K562 (cell line): ENCODE results near the gene PIH1D1. TPM values are rescaled to one million over a fixed set of nuclear protein-coding genes. Genes with fewer than 3 reads are reported as not detected.

Source experiments
- ATAC-seq: fragments of 200-7000 bp; cut with Tn5 transposase; 3 replicates; pipeline ENCODE4 v1.9.1; 2020; ENCODE audit warnings: moderate library complexity
- BruUV-seq: library from RNA; stranded (reverse); fragments of 400-500 nt; replicated peaks from 2 replicates; lab custom pipeline; 2021; lab: Mats Ljungman, UMichigan
- CTCF ChIA-PET: fragments of 300-600 bp; formaldehyde crosslinking; extraction: SDS; loops from one replicate; lab custom pipeline; 2021; ENCODE audit warnings: low intra/inter-chr PET ratio; lab: Yijun Ruan, JAX
- POLR2A ChIA-PET: fragments of 300-600, 350-650 bp; sonication (Branson Sonifier 250); formaldehyde crosslinking; extraction: SDS; loops from one replicate; lab custom pipeline; 2021; ENCODE audit warnings: antibody characterized with exemption, inconsistent platforms; lab: Yijun Ruan, JAX
- DNase-seq, 4 experiments: peaks; one replicate each; pipeline versions ENCODE4 v3.0.0 to v3.0.0-alpha.2; 2011 to 2018; ENCODE audit warnings: low spot score in 3 of 4, mixed read lengths in 3 of 4; ENCODE audit errors: extremely low read depth in 1 of 4
- FAIRE-seq: peaks from 2 replicates; lab custom pipeline; 2011; peaks lifted over from hg19 to GRCh38; lab: Jason Lieb, UNC
- H2AFZ ChIP-seq: 2 replicates; pipeline ENCODE4 v1.6.0; 2011; ENCODE audit warnings: low read depth, low read length, control low read depth, inconsistent platforms
- H3K27ac ChIP-seq: fragments of 200-600 bp; 3 replicates; pipeline ENCODE4 v1.8.0; 2011; ENCODE audit warnings: low read depth, mild to moderate bottlenecking, control low read depth, inconsistent platforms, low read length, moderate library complexity, mixed read lengths; ENCODE audit errors: extremely low read depth
- H3K27me3 ChIP-seq, 2 experiments: fragments of 300-600 bp in 1 of 2; 2 replicates in 1 of 2; 3 replicates in 1 of 2; pipeline versions ENCODE4 v1.6.0 to v1.8.0; 2011; ENCODE audit warnings: inconsistent platforms in 2 of 2, low read length in 2 of 2, mild to moderate bottlenecking in 1 of 2, mixed read lengths in 1 of 2, moderate library complexity in 1 of 2; ENCODE audit not compliant: control insufficient read depth in 2 of 2, insufficient read depth in 2 of 2
- H3K36me3 ChIP-seq: fragments of 300-600 bp; 3 replicates; pipeline ENCODE4 v1.8.0; 2011; ENCODE audit warnings: mild to moderate bottlenecking, low read length, inconsistent platforms; ENCODE audit not compliant: control insufficient read depth, insufficient read depth
- H3K4me1 ChIP-seq, 2 experiments: fragments of 200-600 bp in 1 of 2; replicated peaks in 1 of 2; 2 replicates in 1 of 2; 3 replicates in 1 of 2; pipeline versions ENCODE4 v1.5.1 to v1.8.0; 2011; ENCODE audit warnings: inconsistent platforms in 2 of 2, low read length in 2 of 2, mild to moderate bottlenecking in 1 of 2, mixed read lengths in 1 of 2, moderate library complexity in 1 of 2; ENCODE audit not compliant: control insufficient read depth in 2 of 2, insufficient read depth in 2 of 2
- H3K4me2 ChIP-seq: 2 replicates; pipeline ENCODE4 v1.6.1; 2011; ENCODE audit warnings: low read length, control low read depth, inconsistent platforms, mixed read lengths; ENCODE audit not compliant: insufficient read depth
- H3K4me3 ChIP-seq: fragments of 200-600 bp; sonication (generic), shearing (Covaris generic); 2 replicates; pipeline ENCODE4 v1.5.1; 2016; ENCODE audit warnings: control low read depth, inconsistent platforms
- H3K79me2 ChIP-seq: fragments of 200-600 bp; 3 replicates; pipeline ENCODE4 v1.8.0; 2011; ENCODE audit warnings: low read length, inconsistent platforms; ENCODE audit not compliant: control insufficient read depth, insufficient read depth
- H3K9ac ChIP-seq, 2 experiments: 2 replicates each; pipeline versions ENCODE4 v1.6.0 to v1.6.1; 2011; ENCODE audit warnings: low read depth in 2 of 2, low read length in 2 of 2, control low read depth in 1 of 2, inconsistent platforms in 1 of 2, mild to moderate bottlenecking in 1 of 2, mixed read lengths in 1 of 2; ENCODE audit not compliant: insufficient read depth in 1 of 2
- H3K9me1 ChIP-seq: one replicate; pipeline ENCODE4 v1.6.0; 2011; ENCODE audit warnings: inconsistent platforms, mild to moderate bottlenecking, low read length, moderate library complexity; ENCODE audit not compliant: control insufficient read depth, insufficient read depth
- H3K9me3 ChIP-seq: replicated peaks from 2 replicates; pipeline ENCODE4 v1.5.1; 2011; ENCODE audit warnings: low read depth, low read length, inconsistent platforms; ENCODE audit not compliant: control insufficient read depth, insufficient read depth
- H4K20me1 ChIP-seq: replicated peaks from 2 replicates; pipeline ENCODE4 v1.6.1; 2011; ENCODE audit warnings: low read length, inconsistent platforms, mixed read lengths; ENCODE audit not compliant: control insufficient read depth, insufficient read depth
- BACH1 ChIP-seq: fragments of 200-800 bp; sonication (Bioruptor generic); IDR thresholded peaks from 2 replicates; pipeline ENCODE4 v1.6.1; 2016; ENCODE audit warnings: missing genetic modification characterization, missing compliant biosample characterization
- DACH1 ChIP-seq: fragments of 450-650 bp; IDR thresholded peaks from 2 replicates; pipeline ENCODE4 v1.6.1; 2018; ENCODE audit not compliant: partially characterized antibody
- DMBX1 ChIP-seq: fragments of 250-450 bp; sonication (Bioruptor Pico); IDR thresholded peaks from 2 replicates; pipeline ENCODE4 v1.8.0; 2022; ENCODE audit warnings: inconsistent platforms, mild to moderate bottlenecking, moderate library complexity, borderline replicate concordance
- ELF4 ChIP-seq: fragments of 450-650 bp; formaldehyde crosslinking; IDR thresholded peaks from 2 replicates; pipeline ENCODE4 v1.4.0; 2022; ENCODE audit warnings: missing genetic modification characterization
- GTF2F1 ChIP-seq: IDR thresholded peaks from 2 replicates; pipeline ENCODE4 v1.6.1; 2011; ENCODE audit warnings: low read depth, low read length, improper control_type of control experiment
- L3MBTL2 ChIP-seq: fragments of 450-650 bp; IDR thresholded peaks from 2 replicates; pipeline ENCODE4 v1.6.1; 2016; ENCODE audit warnings: mild to moderate bottlenecking, moderate library complexity
- NEUROD1 ChIP-seq: fragments of 150-350 bp; IDR thresholded peaks from 2 replicates; pipeline ENCODE4 v1.6.1; 2014; ENCODE audit warnings: borderline replicate concordance, low read length, low read depth; ENCODE audit not compliant: partially characterized antibody
- TEAD1 ChIP-seq, 2 experiments: fragments of 450-650 bp in 1 of 2; sonication (generic) in 1 of 2; formaldehyde crosslinking; IDR thresholded peaks; 2 replicates each; pipeline versions ENCODE4 v1.4.0 to v1.8.0; 2020 to 2022; ENCODE audit warnings: mild to moderate bottlenecking in 2 of 2, missing genetic modification reagents in 1 of 2
- ZEB2 ChIP-seq: fragments of 450-650 bp; IDR thresholded peaks from 2 replicates; pipeline ENCODE4 v1.6.1; 2016
- ZNF175 ChIP-seq: fragments of 200-800 bp; sonication (Bioruptor generic); IDR thresholded peaks from 2 replicates; pipeline ENCODE4 v1.6.1; 2016; ENCODE audit warnings: low read depth, mild to moderate bottlenecking, missing genetic modification characterization, missing compliant biosample characterization
- ZNF589 ChIP-seq: fragments of 200-800 bp; sonication (Bioruptor generic); IDR thresholded peaks from 2 replicates; pipeline ENCODE4 v1.6.1; 2016; ENCODE audit warnings: low read depth, missing genetic modification characterization, missing compliant biosample characterization
- ZNF785 ChIP-seq: fragments of 250-450 bp; sonication (Bioruptor Pico); IDR thresholded peaks from 2 replicates; pipeline ENCODE4 v1.4.0; 2020; ENCODE audit warnings: mild to moderate bottlenecking
- ZSCAN32 ChIP-seq: fragments of 450-650 bp; formaldehyde crosslinking; IDR thresholded peaks from 2 replicates; pipeline ENCODE4 v1.4.0; 2020; ENCODE audit warnings: mild to moderate bottlenecking, moderate library complexity
- WGBS: fragments of 100-300 bp; shearing (Covaris generic); methylation state at CpG from one replicate; pipeline ENCODE4 v1.1.6; 2016; ENCODE audit warnings: low coverage, mixed read lengths; ENCODE audit not compliant: insufficient coverage; ENCODE audit errors: missing lambda C conversion rate; 5-methylcytosine and 5-hydroxymethylcytosine counted together
- in situ Hi-C: fragments of 300-500 bp; cut with MboI; formaldehyde crosslinking; loops from 4 replicates; pipeline ENCODE4 v1.15.0; 2018; ENCODE audit warnings: inconsistent platforms, mixed read lengths
- intact Hi-C: fragments of 100-400 bp; cut with micrococcal nuclease; formaldehyde crosslinking; loops from 2 replicates; pipeline ENCODE4 v1.14.2; 2022
- polyA plus RNA-seq, 8 experiments: library from polyadenylated mRNA; depleted of rRNA in 4 of 8; stranded (reverse) in 5 of 8; unstranded in 3 of 8; fragments of >200 nt; fragmentation: Nextera tagmentation in 2 of 8; fragmentation: Illumina TruSeq in 1 of 8; extraction: Ambion mirVana in 2 of 8; extraction: Trizol in 1 of 8; gene quantifications; 2 replicates each; pipeline versions ENCODE4 v1.2.1 to v1.2.3, GENCODE V29; 2011 to 2014; ENCODE audit warnings: inconsistent platforms in 1 of 8, missing spikeins in 1 of 8
- total RNA-seq, 7 experiments: library from RNA; depleted of rRNA in 6 of 7; stranded (reverse); fragments of >200 nt in 6 of 7; fragmentation: Illumina TruSeq in 2 of 7; extraction: Trizol in 2 of 7; gene quantifications; 2 replicates each; pipeline versions ENCODE4 v1.2.1 to v1.2.3, GENCODE V29; 2011 to 2021; ENCODE audit warnings: low replicate concordance in 1 of 7
- TF ChIP-seq, protein P1 (sequence below), 2 experiments: fragments of 450-650 bp; IDR thresholded peaks; 2 replicates each; pipeline ENCODE4 v1.6.1; 2016; ENCODE audit warnings: mild to moderate bottlenecking in 2 of 2, borderline replicate concordance in 1 of 2, low read depth in 1 of 2, moderate library complexity in 1 of 2
- TF ChIP-seq, protein P2 (sequence below): fragments of 250-450 bp; sonication (Bioruptor Pico); IDR thresholded peaks from 2 replicates; pipeline ENCODE4 v1.8.0; 2021; ENCODE audit warnings: moderate library complexity, mild to moderate bottlenecking, inconsistent platforms

The PIH1D1 gene
- total and polyA plus RNA-seq, 9 of the 15 experiments (the other 6 are each of a cell fraction or from before 2014, with no cell fraction given) = 26.5 to 224 (median 137) TPM

DNA sequence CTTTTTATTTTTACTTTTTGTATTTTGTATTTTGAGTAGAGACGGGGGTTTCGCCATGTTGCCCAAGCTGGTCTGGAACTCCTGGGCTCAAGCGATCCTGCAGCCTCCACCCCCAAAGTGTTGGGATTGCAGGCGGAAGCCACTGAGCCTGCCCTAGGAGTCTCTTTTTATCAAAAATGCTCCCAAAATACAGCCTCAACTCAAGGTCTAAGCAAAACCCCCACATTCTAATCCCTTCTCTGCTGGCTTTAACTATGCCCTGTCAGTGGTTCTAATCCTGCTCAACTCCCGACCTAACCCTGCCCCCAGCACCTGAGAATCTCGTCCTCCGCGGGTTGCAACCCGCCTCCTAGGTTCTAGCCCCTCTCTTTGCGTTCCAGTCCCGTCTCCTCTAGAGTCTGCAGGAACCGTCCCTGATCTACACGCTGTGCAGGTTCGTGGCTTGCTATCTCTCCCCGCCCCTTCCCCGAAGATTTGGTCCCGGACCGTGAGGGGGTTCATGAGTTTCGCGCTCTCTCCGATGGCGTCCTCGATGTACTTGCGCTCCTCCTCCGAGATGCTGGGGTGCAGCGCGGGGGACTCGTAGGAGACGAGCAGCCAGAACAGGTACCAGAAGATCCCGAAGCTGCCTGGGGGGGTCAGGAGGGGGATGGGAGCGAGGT lies 18.2 kb downstream of the PIH1D1 start:
- Histone ChIP-seq H3K27ac (no peak overlapping the region), H3K79me2 (peaks cover 9% of the 10 kb centered on the region), H3K36me3 (no peaks in the 10 kb centered on the region; the same call in 2 of the 3 replicates), H2AFZ (no peak overlapping the region), H3K4me1 (peaks cover 32 to 69% of the 10 kb centered on the region in 2 experiments), H3K4me3 (no peak overlapping the region), H4K20me1 (no peaks in the 10 kb centered on the region), H3K4me2 (no peak overlapping the region), H3K9me3 (no peaks in the 10 kb centered on the region), H3K27me3 (no peaks in the 10 kb centered on the region), H3K9me1 (no peaks in the 10 kb centered on the region), H3K9ac (no peak overlapping the region)
- DNase-seq (no peak), FAIRE-seq (no peak), ATAC-seq (no peak)
- POLR2A ChIA-PET = interaction anchor here (1.5 kb wide), 1 partner anchor 10 kb away, joined by 3 read pairs; no protein-coding TSS in a partner anchor
- BruUV-seq = no TSS peak
- CTCF ChIA-PET = no interaction called here
- in situ Hi-C loops (no loop called here), intact Hi-C loops (no loop called here)
- WGBS = 43% methylated on average over 17 of the region's 31 CpGs
- TF ChIP-seq, protein P1, sequence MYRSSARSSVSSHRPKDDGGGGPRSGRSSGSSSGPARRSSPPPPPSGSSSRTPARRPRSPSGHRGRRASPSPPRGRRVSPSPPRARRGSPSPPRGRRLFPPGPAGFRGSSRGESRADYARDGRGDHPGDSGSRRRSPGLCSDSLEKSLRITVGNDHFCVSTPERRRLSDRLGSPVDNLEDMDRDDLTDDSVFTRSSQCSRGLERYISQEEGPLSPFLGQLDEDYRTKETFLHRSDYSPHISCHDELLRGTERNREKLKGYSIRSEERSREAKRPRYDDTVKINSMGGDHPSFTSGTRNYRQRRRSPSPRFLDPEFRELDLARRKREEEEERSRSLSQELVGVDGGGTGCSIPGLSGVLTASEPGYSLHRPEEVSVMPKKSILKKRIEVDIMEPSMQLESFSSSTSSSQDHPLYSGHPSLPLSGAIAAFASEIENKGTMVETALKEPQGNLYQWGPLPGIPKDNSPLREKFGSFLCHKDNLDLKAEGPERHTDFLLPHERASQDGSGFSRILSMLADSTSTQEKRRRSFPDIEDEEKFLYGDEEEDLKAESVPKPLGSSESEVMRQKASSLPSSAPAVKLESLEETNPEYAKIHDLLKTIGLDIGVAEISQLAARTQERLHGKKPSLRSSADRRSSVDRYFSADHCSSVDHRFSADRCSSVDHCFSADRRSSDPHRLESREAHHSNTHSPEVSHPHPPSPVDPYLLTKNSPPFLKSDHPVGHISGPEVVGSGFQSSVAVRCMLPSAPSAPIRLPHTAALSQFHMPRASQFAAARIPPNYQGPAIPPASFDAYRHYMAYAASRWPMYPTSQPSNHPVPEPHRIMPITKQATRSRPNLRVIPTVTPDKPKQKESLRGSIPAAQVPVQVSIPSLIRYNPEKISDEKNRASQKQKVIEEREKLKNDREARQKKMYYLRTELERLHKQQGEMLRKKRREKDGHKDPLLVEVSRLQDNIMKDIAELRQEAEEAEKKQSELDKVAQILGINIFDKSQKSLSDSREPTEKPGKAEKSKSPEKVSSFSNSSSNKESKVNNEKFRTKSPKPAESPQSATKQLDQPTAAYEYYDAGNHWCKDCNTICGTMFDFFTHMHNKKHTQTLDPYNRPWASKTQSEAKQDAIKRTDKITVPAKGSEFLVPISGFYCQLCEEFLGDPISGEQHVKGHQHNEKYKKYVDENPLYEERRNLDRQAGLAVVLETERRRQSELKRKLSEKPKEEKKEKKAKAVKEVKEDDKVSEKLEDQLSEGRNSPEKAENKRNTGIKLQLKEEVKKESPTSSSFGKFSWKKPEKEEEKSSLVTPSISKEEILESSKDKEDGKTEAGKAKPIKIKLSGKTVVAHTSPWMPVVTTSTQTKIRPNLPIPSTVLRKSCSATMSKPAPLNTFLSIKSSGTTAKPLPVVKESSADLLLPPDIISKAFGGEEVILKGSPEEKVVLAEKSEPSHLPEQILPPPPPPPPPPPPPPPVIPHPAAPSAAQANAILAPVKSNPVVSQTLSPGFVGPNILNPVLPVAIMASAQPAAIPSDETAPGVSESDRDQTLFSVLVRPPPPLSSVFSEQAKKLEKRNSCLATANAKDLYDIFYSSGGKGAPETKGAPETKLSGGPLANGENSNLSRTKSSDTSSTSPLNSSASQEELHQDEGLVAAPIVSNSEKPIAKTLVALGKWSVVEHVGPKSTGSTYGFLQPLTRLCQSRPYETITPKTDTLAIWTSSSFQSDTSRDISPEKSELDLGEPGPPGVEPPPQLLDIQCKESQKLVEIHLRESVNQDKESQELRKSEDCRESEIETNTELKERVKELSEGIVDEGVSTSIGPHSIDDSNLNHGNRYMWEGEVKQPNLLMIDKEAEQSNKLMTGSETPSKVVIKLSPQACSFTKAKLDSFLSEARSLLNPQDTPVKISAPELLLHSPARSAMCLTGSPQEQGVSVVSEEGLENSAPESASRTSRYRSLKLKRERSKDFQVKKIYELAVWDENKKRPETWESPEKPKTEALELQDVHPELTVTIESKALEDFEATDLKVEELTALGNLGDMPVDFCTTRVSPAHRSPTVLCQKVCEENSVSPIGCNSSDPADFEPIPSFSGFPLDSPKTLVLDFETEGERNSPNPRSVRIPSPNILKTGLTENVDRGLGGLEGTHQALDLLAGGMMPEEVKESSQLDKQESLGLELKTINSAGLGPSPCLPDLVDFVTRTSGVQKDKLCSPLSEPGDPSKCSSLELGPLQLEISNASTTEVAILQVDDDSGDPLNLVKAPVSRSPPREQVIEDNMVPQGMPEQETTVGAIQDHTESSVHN (IDR thresholded peaks at IDR 0.05; ENCODE audit: borderline replicate concordance in 1 of 2, low read depth in 1 of 2) = no peak
- TF ChIP-seq DMBX1 (CRISPR knock-in tag) = no peak
- TF ChIP-seq ZNF785 = no peak
- TF ChIP-seq DACH1 = no peak
- TF ChIP-seq ZNF175 (CRISPR knock-in tag) = no peak
- no peak for TF ChIP-seq ZSCAN32 (CRISPR knock-in tag)
- no peak for TF ChIP-seq ZNF589
- TF ChIP-seq ELF4 (CRISPR knock-in tag) = no peak
- TF ChIP-seq GTF2F1 = no peak
- TF ChIP-seq, protein P2, sequence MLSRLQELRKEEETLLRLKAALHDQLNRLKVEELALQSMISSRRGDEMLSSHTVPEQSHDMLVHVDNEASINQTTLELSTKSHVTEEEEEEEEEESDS (CRISPR knock-in tag) = no peak
- no peak for TF ChIP-seq ZEB2
- no peak for TF ChIP-seq TEAD1 (CRISPR knock-in tag; IDR thresholded peaks at IDR 0.05)
- no peak for TF ChIP-seq NEUROD1
- no peak for TF ChIP-seq L3MBTL2
- TF ChIP-seq BACH1 (tag) = no peak
